Activated CD8-positive, alpha-beta memory T cell treated with anti-CD3 and anti-CD28 coated beads, Interleukin-2, amount 50 U/mL, for 1 hour (primary cell): Measurements from ENCODE around the gene DNAH5.

Experiments used
- DNase-seq: peaks from one replicate; pipeline ENCODE4 v3.0.0-alpha.2; 2020; ENCODE audit errors: extremely low read depth

DNAH5 gene

DNA sequence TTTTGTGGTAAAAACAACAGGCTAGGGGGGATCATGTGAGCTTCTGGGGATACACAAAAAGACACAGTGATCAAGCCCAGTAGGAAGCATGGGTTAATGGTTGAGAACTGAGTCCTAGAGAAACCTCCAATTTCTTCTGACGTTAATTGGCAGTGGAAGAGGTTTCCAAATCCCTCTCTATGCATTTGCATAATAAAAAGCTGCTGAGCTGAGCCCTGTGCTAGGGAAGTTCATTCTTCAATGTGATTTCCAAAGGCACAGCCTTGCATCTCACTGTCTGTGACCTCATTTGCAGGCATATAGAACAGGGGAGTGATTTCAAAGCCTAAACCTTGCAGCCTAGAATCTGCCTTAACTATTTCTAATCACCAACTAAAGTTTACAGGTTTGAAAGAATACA, 812 bp downstream of the DNAH5 start:
- DNase-seq = no peak

DNA sequence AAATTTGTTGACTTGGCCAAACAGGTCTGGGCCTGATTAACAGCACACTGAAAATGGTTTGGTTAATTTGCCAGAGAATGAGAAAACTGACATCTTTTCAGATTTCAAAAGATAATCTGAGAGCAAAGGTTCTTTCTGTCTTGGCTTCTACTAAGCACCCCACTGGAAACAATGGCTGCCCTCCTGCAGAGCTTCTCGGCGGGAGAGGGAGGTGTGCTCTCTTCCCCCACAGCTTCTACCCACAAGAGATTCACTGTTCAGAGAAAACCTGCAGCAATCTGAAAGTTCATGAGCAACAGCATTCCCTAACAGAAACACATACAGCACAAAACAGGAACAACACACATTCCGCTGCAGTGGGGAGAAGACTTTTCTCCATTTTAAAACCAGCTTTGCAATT, 3.0 kb downstream of the DNAH5 start:
- DNase-seq = no peak

DNA sequence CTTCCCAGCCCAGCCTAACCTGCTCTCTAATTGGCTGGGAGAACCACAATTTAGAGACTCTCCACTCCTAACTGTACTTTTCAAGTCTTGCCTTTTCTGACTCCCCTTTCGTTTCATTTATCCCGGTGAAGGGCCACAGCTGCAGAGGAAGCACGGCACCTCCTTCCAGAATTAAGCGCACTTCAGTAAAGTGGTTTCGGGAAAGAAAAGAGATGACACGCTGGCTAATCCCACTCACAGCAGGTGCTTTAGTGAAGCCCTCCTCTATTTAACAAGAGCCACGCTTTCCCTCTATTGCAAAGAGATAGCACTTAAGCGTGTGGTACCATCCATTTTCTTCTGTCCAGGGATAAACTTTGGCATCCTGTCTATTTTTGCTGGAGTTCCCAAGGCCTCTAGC, 4.8 kb downstream of the DNAH5 start:
- DNase-seq = no peak

DNA sequence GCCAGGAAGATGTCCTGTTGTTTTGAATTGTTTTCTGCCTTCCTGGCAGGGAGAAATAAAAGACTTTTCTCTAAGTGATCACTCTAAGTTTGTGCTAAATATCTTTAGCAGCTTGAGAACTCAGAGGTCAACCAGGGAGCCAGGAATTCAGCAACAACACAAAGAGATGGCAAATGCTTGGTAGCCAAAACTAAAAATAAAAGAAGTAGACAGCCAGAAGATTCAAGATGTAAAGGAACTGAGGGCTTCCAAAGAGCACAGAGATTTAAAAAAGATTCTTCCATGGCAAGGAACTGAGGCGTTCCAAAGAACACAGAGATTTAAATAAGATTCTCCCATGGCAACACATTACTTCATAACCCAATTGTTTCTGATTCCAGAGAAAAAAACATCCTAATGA, 9.6 kb downstream of the DNAH5 start:
- DNase-seq = no peak

DNA sequence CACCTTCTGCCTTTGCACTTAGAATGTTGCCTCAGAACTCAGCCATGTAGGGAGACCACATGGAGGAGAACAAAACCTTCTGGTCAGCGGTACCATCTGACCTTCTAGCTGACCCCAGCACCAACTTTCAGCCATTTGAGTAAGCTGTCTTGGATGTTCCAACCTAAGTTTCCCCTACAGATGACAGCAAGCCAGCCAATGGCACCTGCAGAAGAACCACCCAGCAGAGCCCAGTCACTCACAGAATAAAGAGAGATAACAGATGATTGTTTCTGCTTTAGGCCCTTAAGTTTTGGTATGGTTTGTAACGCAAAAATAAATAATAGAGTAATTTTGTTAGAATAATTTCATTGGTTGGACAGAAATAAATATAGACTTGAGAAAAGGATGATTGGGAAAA, 10.4 kb downstream of the DNAH5 start:
- DNase-seq = no peak

DNA sequence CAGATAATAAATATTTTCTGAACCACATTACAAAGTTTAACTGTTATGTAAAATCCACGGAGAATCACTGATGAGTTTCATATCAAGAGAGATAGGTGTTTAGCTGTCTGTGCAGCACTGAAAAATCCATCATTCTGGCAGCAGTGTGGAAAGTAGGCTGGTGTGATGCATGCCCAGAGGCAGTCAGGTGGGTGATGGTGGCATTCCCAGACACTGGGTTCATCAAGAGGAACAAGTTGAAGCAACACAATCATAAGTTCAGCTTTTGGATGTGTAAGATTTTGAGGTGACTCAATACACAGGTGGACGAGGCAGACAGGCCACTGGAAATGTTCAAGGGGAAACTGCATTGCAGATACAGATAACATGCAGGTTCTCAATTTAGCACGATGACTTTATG, 11.9 kb downstream of the DNAH5 start:
- DNase-seq = no peak

DNA sequence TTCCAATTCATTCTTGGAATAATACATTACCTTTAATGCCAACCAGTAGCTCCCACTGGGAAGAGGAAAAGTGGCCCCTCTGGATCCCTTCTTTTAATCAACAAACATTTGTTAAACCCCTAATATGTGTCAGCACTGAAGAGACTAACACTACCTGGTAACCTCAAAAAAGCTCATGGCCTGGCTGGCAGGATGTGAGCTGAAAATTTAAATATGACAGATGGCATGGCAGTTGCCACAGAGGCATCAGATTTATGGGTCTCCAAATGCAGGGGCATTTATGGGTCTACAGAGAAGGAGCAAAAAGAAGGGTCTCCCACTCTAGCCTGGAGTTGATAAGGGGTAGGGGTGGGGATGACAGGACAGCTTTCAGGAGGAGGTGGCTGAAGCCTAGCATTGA, 12.5 kb downstream of the DNAH5 start:
- DNase-seq = no peak

DNA sequence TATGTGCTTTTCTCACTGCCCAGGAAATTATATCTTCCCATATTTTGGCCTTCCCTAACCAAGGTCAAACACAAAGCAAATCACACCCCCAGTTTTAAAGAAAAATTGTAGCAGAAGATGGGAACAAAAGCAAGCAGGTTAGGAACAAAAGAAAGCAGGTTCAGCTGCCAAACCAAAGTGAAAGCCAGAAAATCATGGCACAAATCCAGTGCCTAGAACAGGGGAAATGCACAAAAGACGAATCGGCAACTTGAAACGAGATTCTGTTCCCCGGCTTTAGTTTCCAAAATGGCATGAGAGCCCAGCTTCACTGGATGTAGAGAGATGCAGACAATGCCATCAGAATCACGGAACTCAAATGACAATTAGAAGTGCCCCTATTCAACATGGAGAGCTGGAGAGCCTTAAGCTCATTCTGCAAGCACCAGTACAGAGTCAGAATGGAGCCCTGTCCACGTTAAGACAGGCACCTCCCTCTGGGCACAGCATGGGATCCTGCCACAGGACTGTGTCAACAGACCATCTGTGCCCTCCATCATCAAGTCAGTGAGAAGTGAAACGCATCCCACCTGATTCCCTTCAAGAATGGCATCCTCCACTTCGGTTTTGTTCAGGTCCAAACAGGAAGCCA, 13.8 kb downstream of the DNAH5 start:
- DNase-seq = no peak

DNA sequence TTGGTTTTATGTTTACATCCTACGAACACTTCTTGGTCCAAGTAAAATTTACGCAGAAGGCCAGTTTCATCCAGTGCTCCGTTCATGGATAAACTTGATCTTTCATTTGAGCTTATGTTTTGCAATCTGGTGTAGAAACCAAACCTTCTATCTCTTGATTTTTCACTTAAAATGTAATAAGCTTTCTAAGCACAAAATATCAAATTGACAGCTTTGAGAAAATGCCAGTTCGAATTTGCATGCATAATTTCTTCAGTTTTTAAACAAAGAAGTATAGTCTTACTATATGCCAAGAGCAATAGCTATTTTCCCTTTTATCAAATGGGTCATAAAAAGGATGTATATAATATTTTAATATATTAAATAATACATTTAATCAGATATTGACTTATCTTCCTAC, 17.8 kb downstream of the DNAH5 start:
- DNase-seq = no peak

DNA sequence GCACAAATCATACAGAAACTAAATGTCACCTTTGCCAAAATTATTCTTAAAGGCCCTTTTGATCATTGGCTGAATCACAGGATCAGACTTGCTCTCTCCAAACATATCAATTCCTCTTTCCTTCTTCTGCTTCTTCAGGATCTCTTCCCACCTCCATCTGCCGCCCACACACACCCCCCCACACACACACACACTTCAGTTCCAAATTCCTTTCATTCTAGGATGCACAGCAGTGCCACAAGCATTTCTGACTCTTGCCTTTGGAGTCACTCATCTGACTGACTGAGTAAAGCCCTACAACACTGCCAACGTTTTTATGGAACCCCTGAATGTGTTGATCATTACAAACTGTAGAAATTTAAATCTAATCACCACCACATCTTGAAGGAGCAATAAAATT, 22.9 kb downstream of the DNAH5 start:
- DNase-seq = no peak

DNA sequence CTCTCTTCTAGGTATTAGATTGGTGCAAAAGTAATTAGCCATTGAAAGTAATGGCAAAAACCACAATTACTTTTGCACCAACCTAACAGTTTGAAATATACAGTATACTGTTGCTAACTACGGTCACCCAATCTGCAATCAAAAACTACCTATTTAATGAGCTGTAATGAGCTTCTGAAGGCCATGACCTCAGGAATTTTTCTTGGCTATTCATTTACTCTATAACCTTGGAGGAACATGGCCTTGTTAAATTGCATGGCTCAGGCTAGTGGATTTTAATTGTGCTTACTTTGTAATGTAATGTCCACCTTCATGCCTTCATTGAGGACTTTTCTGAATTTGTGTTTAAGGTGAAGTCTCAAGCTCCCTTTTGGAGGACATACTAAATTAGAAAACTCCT, 24.7 kb downstream of the DNAH5 start:
- DNase-seq = no peak

DNA sequence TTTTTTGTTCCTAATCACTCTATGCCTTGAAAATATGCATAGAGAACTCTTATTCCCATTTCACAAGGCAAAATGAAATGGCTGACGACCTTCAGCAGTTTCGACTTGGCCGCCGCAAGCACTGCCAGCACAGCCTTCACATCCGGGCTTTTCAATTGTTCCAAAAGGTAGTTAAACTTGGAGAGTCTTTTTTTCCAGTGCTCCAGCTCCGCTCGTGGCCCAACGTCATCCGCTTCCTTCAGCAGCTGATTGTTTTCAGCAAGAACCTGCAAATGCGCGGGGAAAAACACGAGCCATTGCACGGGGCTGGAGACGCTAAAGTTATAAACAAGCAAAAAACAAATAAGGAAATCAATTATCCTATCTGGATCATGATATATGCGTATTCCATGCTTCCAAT, 25.4 kb downstream of the DNAH5 start:
- no peak for DNase-seq

DNA sequence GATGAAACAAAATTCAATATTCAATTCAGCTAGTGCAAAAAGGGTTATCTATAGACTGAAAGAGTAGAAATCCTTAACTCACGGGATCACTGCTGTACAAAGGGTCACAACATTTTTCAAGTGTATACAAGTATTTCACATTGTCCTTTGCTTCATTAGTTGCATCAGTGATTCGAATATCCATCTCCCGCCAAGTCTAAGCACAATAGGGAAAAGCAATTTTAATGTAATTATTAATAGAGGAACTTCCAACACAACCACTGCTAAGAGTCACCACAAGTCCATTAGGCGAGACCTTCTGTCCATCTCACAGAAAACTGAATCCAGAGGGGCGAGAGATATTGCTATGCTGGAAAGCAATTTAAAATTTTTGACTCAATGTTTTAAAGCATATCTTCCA, 27.4 kb downstream of the DNAH5 start:
- DNase-seq = no peak

DNA sequence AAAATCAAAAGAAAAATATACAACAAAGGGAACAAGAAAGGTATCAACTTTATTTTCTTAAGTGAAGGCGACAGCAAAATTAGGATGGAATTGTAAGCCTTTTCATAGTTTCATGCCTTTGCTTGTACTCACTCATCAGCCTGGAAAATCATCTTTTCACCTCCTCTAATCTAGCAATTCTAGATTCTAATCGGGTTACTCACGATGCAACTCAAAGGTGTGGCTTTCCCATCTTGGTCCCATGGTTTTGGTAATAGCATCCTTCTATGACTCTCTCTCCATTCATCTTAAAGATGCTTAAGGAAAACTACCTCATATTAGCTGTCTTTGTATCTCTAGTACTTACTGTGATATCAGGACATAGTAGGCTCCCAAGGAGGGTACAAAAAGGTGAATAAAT, 30.5 kb downstream of the DNAH5 start:
- DNase-seq = no peak

DNA sequence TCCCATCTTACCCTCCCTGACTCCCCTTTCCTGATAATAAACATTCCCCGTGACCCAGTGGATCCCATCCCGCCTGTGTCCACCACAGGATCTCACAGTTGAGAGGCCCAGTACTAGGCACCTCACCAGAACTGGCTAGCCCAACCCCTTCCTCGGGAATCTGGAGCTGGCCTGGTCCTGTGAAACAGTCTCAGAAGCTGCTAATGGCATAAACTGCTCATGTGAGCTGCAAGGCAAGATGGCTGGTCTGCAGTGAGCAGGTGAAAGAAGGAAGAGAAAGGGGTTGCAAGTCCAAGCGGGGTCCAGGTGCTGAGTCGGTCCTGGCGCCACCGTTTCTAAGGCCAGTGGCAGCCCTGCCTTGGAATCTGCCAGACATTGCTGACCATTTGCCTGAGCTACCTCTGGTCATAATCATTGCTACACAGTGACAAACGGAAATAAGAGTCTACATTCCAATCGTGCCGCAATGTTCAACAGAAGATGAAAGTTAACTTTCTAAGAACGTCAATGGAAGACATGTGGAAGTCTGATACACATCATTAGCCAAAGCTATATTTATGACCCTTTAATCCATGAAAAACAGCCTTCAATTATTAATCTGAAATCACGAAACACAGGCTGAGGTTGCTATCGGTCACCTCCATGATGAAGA, 33.7 kb downstream of the DNAH5 start:
- no peak for DNase-seq

DNA sequence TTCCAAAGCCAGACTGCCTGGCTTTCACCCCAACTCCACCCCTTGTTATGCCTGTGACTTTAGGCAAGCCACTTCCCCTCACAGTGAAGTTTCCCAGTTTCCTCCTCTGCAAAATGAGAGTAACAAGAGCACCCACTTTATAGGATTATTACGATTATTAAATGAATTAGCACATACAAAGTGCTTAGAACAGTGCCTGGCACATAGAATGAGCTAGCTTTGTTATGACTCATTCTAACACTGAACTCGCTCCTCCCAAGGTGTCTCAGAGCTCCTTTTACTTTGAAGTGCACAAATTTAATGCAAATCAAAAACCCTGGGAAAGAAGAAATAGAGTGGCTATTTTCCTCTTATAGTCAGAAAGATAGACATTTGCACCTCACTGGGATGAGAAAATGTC, 34.3 kb downstream of the DNAH5 start:
- no peak for DNase-seq

DNA sequence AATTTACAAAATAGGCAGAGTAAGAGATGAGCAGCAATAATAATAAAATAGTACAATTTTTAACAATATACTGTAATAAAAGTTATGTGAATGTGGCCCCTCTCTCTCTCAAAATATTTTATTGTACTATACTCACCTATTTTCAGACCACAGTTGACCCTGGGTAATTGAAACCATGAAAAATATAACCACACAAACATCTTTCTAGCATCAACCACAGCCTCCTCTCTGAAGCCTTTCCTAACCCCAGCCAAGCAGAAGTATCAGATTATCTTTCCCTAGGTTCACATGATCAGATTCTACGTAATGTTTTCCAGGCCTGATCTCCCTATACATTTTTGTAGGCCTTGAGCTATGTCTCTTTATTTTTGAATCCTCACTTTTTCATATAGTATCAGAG, 35.2 kb downstream of the DNAH5 start:
- DNase-seq = no peak

DNA sequence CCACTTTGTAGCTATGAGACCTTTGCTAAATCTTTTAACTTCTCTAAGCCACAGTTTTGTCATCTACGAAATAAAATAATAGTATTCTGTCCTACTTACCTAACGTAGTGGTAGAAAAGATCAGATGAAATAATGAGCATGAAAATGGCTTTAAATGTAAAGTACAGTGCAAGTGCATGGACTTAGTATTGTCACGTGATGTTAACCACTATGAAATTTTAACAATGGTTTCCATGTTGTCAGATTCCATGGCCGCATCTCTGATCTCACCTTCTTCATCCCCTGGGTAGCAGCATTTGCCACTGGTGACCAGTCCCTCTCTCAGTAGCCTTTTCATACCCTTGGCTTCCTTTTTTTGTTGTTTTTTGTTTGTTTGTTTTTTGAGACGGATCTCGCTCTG, 45.9 kb downstream of the DNAH5 start:
- no peak for DNase-seq

DNA sequence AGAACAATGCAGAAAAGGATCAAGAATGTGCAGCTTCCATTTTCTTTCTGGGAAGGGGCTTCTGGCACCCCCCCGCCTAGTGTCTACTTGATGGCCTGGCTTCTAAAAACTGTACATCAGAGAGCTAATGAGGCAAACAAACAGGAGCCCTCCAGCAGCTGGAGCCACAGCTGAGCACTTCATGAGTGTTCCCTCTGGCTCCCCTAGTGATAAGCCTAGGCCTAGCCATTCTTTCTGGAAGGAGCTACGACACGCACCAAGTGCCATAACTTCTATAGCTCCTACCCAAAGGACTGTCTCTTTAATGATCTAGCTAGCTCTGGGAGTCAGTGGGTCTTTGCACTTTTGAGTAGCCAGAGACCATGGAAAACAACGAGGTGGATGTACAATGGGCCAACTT, 66.1 kb downstream of the DNAH5 start:
- no peak for DNase-seq

DNA sequence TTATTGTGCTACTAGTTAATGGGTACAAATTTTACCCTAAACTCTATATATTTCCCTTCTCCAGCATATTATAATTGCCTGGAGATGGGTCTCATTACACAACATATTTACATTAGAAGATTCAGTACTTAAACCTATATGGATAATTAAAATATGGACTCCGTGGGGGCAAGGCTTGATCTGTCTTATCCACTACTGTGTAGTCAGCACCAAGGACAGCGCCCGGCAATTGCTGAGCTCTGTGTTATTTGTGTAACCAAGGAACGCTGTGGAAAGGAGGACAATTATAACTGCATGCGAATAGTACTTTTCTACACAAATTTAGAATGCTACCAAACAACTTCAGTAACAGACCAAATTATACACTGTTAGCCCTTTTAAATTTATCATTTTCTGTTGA, 77.7 kb downstream of the DNAH5 start:
- no peak for DNase-seq

DNA sequence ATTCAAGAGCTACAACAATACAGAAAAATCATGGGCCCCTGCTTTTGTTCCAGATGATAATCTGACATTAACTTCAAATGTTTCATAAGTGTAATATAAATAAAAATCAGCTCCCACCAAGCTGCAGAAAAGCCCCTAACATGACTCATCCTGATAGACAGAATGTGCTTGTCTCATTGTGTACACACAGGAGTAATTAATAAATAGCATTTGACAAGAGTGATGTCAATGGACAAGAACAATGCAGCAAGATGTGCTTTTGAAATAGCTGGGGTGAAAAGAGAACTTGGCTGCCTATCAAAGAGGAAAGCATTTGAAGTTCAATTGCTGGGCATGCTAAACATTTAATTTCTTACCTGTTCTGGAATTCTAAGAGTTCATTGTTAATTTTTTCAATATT, 79.2 kb downstream of the DNAH5 start:
- no peak for DNase-seq

DNA sequence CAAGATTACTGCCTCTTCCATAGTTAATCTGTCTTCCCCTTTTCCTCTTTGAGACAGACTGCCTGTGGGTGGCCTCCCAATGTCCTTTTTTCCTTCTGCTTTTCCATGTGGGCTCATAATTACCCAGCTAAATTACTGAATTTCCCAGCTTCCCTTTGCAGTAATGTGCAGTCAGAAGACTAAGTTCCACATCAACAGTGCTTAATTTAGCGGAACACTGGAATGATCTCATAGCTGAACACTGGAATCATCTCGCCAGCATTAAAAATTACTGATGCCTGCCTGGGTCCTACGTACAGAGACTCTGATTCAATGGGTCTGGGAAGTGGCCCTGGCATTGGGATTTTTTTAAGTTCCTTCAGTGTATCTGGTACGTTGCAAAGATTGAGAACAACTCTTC, 84.3 kb downstream of the DNAH5 start:
- no peak for DNase-seq

DNA sequence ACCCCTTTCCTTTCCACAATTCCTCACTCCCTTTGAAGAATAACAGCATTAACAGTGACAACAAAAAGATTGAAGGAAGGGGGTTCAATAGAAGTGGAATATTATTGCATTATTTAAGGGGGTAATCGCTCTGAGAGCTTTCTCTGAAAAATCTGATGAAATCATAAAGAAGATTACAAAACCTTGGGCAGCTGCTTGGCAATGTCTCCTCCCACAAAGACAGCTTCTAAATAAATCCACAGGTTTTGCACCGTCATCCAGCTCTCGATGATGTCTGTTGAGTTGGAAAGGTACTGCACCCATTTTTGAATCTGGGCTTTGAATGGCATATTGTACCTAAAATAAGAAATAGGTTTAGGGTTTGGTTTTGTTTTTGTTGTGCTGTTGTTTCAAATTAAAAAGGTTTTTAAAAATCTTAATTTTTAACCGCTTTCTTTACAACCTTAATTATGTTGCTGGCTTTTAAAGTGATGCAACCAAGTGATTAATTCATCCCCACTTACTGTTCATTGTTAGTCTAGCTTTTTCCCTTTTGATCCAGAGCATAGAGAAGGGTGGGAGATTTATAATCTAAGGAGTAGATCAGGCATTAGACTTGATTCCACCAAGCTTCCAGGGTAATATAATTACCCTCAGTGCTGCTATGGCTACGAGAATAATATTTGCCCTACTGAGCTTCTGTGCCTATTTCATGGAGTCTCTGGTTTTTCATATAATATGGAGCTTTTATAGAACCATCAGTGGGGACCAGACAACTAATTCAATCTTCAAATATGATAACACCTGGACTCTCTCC, 85.0 kb downstream of the DNAH5 start:
- no peak for DNase-seq
